HepG2 (cell line): Measurements from ENCODE around the gene POLR3K. TPM values are rescaled to one million over a fixed set of nuclear protein-coding genes. Genes with fewer than 3 reads are reported as not detected.

ENCODE experiments used
- ATF6 ChIP-seq: sonication (generic); formaldehyde crosslinking; conservative IDR thresholded peaks from 2 replicates; pipeline ENCODE4 v1.4.0; 2020; ENCODE audit warnings: missing genetic modification reagents
- HMG20B ChIP-seq: conservative IDR thresholded peaks from 2 replicates; pipeline ENCODE4 v1.6.1; 2016; ENCODE audit warnings: missing genetic modification reagents, missing compliant biosample characterization
- HMGXB4 ChIP-seq, 2 experiments: sonication (generic) in 1 of 2; formaldehyde crosslinking in 1 of 2; IDR thresholded peaks; 2 replicates each; pipeline versions ENCODE4 v1.4.0 to v1.6.1; 2018 to 2020; ENCODE audit warnings: missing genetic modification reagents in 2 of 2, borderline replicate concordance in 1 of 2, low read depth in 1 of 2, mild to moderate bottlenecking in 1 of 2, missing biosample characterization in 1 of 2
- HNRNPL ChIP-seq: fragments of 200-400 bp; formaldehyde crosslinking; IDR thresholded peaks from 2 replicates; pipeline ENCODE4 v1.6.1; 2017; ENCODE audit warnings: mild to moderate bottlenecking, low read depth, low read length
- IRF9 ChIP-seq: sonication (generic); formaldehyde crosslinking; IDR thresholded peaks from 2 replicates; pipeline ENCODE4 v1.8.0; 2022; ENCODE audit warnings: missing genetic modification reagents, mild to moderate bottlenecking, borderline replicate concordance
- KAT8 ChIP-seq: IDR thresholded peaks from 2 replicates; pipeline ENCODE4 v1.6.1; 2016; ENCODE audit warnings: missing genetic modification reagents, missing compliant biosample characterization
- PCBP1 ChIP-seq: fragments of 200-400 bp; formaldehyde crosslinking; IDR thresholded peaks from 2 replicates; pipeline ENCODE4 v1.6.1; 2017; ENCODE audit warnings: mild to moderate bottlenecking, low read depth, low read length, borderline replicate concordance
- PITX1 ChIP-seq: sonication (generic); formaldehyde crosslinking; IDR thresholded peaks from 2 replicates; pipeline ENCODE4 v1.5.1; 2020; ENCODE audit warnings: mild to moderate bottlenecking, missing genetic modification reagents
- TARDBP ChIP-seq: sonication (generic); formaldehyde crosslinking; IDR thresholded peaks from 2 replicates; pipeline ENCODE4 v1.8.0; 2022; ENCODE audit warnings: mild to moderate bottlenecking, missing genetic modification reagents
- ZFX ChIP-seq: sonication (generic); formaldehyde crosslinking; IDR thresholded peaks from 2 replicates; pipeline ENCODE4 v1.4.0; 2020; ENCODE audit warnings: mild to moderate bottlenecking, low read depth, missing genetic modification reagents, moderate library complexity
- ZFY ChIP-seq: sonication (generic); formaldehyde crosslinking; IDR thresholded peaks from 2 replicates; pipeline ENCODE4 v1.4.0; 2020; ENCODE audit warnings: missing genetic modification reagents
- ZNF142 ChIP-seq: sonication (generic); formaldehyde crosslinking; IDR thresholded peaks from 2 replicates; pipeline ENCODE4 v1.4.0; 2020; ENCODE audit warnings: missing genetic modification reagents
- ZNF337 ChIP-seq: sonication (generic); formaldehyde crosslinking; IDR thresholded peaks from 2 replicates; pipeline ENCODE4 v1.5.1; 2020; ENCODE audit warnings: missing genetic modification reagents, low read depth, mild to moderate bottlenecking, borderline replicate concordance
- ZNF34 ChIP-seq: sonication (generic); formaldehyde crosslinking; IDR thresholded peaks from 2 replicates; pipeline ENCODE4 v1.4.0; 2020; ENCODE audit warnings: mild to moderate bottlenecking, missing genetic modification reagents, borderline replicate concordance
- ZNF720 ChIP-seq: sonication (generic); formaldehyde crosslinking; IDR thresholded peaks from 2 replicates; pipeline ENCODE4 v1.4.0; 2020; ENCODE audit warnings: missing genetic modification reagents
- ZNF768 ChIP-seq: sonication (generic); formaldehyde crosslinking; IDR thresholded peaks from 2 replicates; pipeline ENCODE4 v1.4.0; 2020; ENCODE audit warnings: missing genetic modification reagents
- ZNF776 ChIP-seq: sonication (generic); formaldehyde crosslinking; IDR thresholded peaks from 2 replicates; pipeline ENCODE4 v1.4.0; 2020; ENCODE audit warnings: mild to moderate bottlenecking, missing genetic modification reagents
- ZNF777 ChIP-seq: sonication (generic); formaldehyde crosslinking; IDR thresholded peaks from 2 replicates; pipeline ENCODE4 v1.4.0; 2020; ENCODE audit warnings: missing genetic modification reagents
- ZSCAN29 ChIP-seq: sonication (generic); formaldehyde crosslinking; conservative IDR thresholded peaks from 2 replicates; pipeline ENCODE4 v1.4.0; 2020; ENCODE audit warnings: mild to moderate bottlenecking, missing genetic modification reagents
- polyA plus RNA-seq, 8 experiments: library from polyadenylated mRNA; depleted of rRNA in 3 of 8; stranded (reverse) in 7 of 8; unstranded in 1 of 8; fragments of >200 nt; fragmentation: Illumina TruSeq in 4 of 8; extraction: Trizol in 4 of 8; gene quantifications; 2 replicates each; pipeline versions ENCODE4 v1.2.1 to v1.2.3, GENCODE V29; 2011 to 2016; ENCODE audit warnings: low read depth in 4 of 8, missing spikeins in 1 of 8, mixed read lengths in 1 of 8; ENCODE audit not compliant: insufficient read depth in 1 of 8
- total RNA-seq, 5 experiments: library from RNA; depleted of rRNA; stranded (reverse); fragments of >200 nt; fragmentation: Illumina TruSeq; extraction: Trizol; gene quantifications; 2 replicates each; pipeline ENCODE4 v1.2.3, GENCODE V29; 2016; ENCODE audit warnings: low read depth in 1 of 5

POLR3K gene
- total and polyA plus RNA-seq, 2 of the 13 experiments (the other 11 are each of a cell fraction or from before 2014, with no cell fraction given), result 14.8 to 18.8 TPM

- TF ChIP-seq KAT8 (CRISPR knock-in tag) (peak; percentile 65; the same call in 1 of the 2 replicates), IRF9 (CRISPR knock-in tag) (peak; percentile 75; the same call in 1 of the 2 replicates), ZNF768 (CRISPR knock-in tag) (0 out of 2 replicates have a peak, but pooled peaks have one; percentile 38), PCBP1 (no peak), ZNF720 (CRISPR knock-in tag) (no peak), ZNF777 (CRISPR knock-in tag) (peak; percentile 95), HMGXB4 (CRISPR knock-in tag; IDR thresholded peaks at IDR 0.05; ENCODE audit: borderline replicate concordance in 1 of 2, low read depth in 1 of 2) (peak in 1 of 2 experiments; percentile 37; a peak in 1 of 4 replicates), TARDBP (0 out of 2 replicates have a peak, but pooled peaks have one; percentile 15), ZNF34 (no peak), ZNF142 (CRISPR knock-in tag) (no peak), HMG20B (CRISPR knock-in tag) (no peak), ZSCAN29 (CRISPR knock-in tag) (no peak), ZNF337 (CRISPR knock-in tag) (0 out of 2 replicates have a peak, but pooled peaks have one; percentile 29), ZNF776 (CRISPR knock-in tag) (0 out of 2 replicates have a peak, but pooled peaks have one; percentile 16), ZFX (peak; percentile 87), ATF6 (no peak), HNRNPL (0 out of 2 replicates have a peak, but pooled peaks have one; percentile 1), PITX1 (CRISPR knock-in tag) (no peak), ZFY (CRISPR knock-in tag) (peak; percentile 72)
These were observed 23.9 kb upstream of the POLR3K start (continued) for GRCh38 chr16:77273-77806.
